Vagina (tissue), 2 donors: Measurements from ENCODE around the gene PTDSS2. TPM values are rescaled to one million over a fixed set of nuclear protein-coding genes. Genes with fewer than 3 reads are reported as not detected.

ENCODE experiments used
- DNase-seq, 2 donors: peaks; one replicate each; pipeline ENCODE4 v3.0.0-alpha.2; 2017; ENCODE audit errors: extremely low spot score in 2 of 2
- H3K27ac ChIP-seq: fragments of 200-600 bp; sonication (generic); one replicate; pipeline ENCODE4 v1.5.1; 2019
- H3K27me3 ChIP-seq: fragments of 200-600 bp; sonication (generic); one replicate; pipeline ENCODE4 v1.5.1; 2019
- H3K36me3 ChIP-seq, 2 donors: fragments of 200-600 bp; sonication (generic); one replicate each; pipeline ENCODE4 v1.5.1; 2017 to 2019
- H3K4me1 ChIP-seq: fragments of 200-600 bp; sonication (generic); one replicate; pipeline ENCODE4 v1.5.1; 2019
- H3K4me3 ChIP-seq, 2 donors: fragments of 200-600 bp; sonication (generic); 1 replicate in 1 of 2; 2 replicates in 1 of 2; pipeline ENCODE4 v1.5.1; 2016 to 2019
- H3K9me3 ChIP-seq: fragments of 200-600 bp; sonication (generic); one replicate; pipeline ENCODE4 v1.5.1; 2019
- CTCF ChIP-seq, 3 experiments: fragments of 450-650 bp in 2 of 3; fragments of 200-600 bp in 1 of 3; sonication (generic) in 1 of 3; IDR thresholded peaks; one replicate each; pipeline ENCODE4 v1.5.1; 2017 to 2019; ENCODE audit warnings: antibody characterized with exemption in 3 of 3, mild to moderate bottlenecking in 2 of 3, moderate library complexity in 2 of 3
- POLR2A ChIP-seq, 2 donors: fragments of 450-650 bp; IDR thresholded peaks; one replicate each; pipeline ENCODE4 v1.6.1; 2017; ENCODE audit warnings: antibody characterized with exemption in 2 of 2, mild to moderate bottlenecking in 2 of 2, moderate library complexity in 2 of 2
- POLR2AphosphoS5 ChIP-seq, 2 donors: sonication (generic); formaldehyde crosslinking; IDR thresholded peaks; one replicate each; pipeline ENCODE4 v1.9.0; 2017; ENCODE audit warnings: antibody characterized with exemption in 2 of 2, mild to moderate bottlenecking in 2 of 2, low read depth in 1 of 2; ENCODE audit not compliant: insufficient read depth in 1 of 2
- intact Hi-C: fragments of 100-400 bp; cut with DNase I; formaldehyde crosslinking; loops from one replicate; pipeline ENCODE4 v1.15.1; 2023
- total RNA-seq: library from RNA; depleted of rRNA; stranded (reverse); fragments of >200 nt; gene quantifications from one replicate; pipeline ENCODE4 v1.2.3, GENCODE V29; 2016

The PTDSS2 gene
- total RNA-seq, 1 donor from 2014 or later, result 36.1 TPM

- Histone ChIP-seq H3K9me3 (no peaks in the 10 kb centered on the region), H3K4me3 (peak overlapping the region; percentile 59 to 66), H3K27me3 (no peaks in the 10 kb centered on the region), H3K27ac (peak overlapping the region; percentile 83), H3K36me3 (peaks cover 0 to 3% of the 10 kb centered on the region in 2 donors), H3K4me1 (peaks cover 40% of the 10 kb centered on the region)
- TF ChIP-seq POLR2AphosphoS5 (IDR thresholded peaks at IDR 0.05; ENCODE audit: insufficient read depth in 1 of 2, low read depth in 1 of 2), result peak; percentile 77 to 99
- TF ChIP-seq CTCF (IDR thresholded peaks at IDR 0.05), result peak; percentile 69 to 89 (median 79)
- peak in 1 of 2 donors; percentile 76 for TF ChIP-seq POLR2A (IDR thresholded peaks at IDR 0.05)
- DNase-seq, result no peak
- intact Hi-C loops, result loop anchor here (10.0 kb wide), 1 partner anchor 193 kb away; no protein-coding TSS in a partner anchor
Observed at GRCh38 chr11:447923-448731, 2.0 kb upstream of the PTDSS2 start.

- H3K9me3 ChIP-seq, result no peaks in the 10 kb centered on the region
- H3K36me3 ChIP-seq, result peaks cover 0 to 14% of the 10 kb centered on the region in 2 donors
- no peak for TF ChIP-seq POLR2AphosphoS5 (IDR thresholded peaks at IDR 0.05; ENCODE audit: insufficient read depth in 1 of 2, low read depth in 1 of 2)
- peak in 1 of 3 experiments; percentile 9 for TF ChIP-seq CTCF (IDR thresholded peaks at IDR 0.05)
- intact Hi-C loops, result loop anchor here (5.0 kb wide), 1 partner anchor 51 kb away; no protein-coding TSS in a partner anchor
- H3K27me3 ChIP-seq, result no peaks in the 10 kb centered on the region
- peak overlapping the region; percentile 71 to 97 for H3K4me3 ChIP-seq
- no peak for DNase-seq
- H3K27ac ChIP-seq, result peak overlapping the region; percentile 83
- H3K4me1 ChIP-seq, result peaks cover 35% of the 10 kb centered on the region
Observed at GRCh38 chr11:450809-451451, 851 bp downstream of the PTDSS2 start.

- H3K27ac ChIP-seq, result peak overlapping the region; percentile 83
- H3K36me3 ChIP-seq, result peaks cover 0 to 14% of the 10 kb centered on the region in 2 donors
- intact Hi-C loops, result loop anchor here (5.0 kb wide), 1 partner anchor 51 kb away; no protein-coding TSS in a partner anchor
Observed at GRCh38 chr11:451738-452137, 1.7 kb downstream of the PTDSS2 start.

GRCh38 chr11:452203-452744 is 2.2 kb downstream of the PTDSS2 start:
- Histone ChIP-seq H3K4me1 (peaks cover 35% of the 10 kb centered on the region), H3K36me3 (peaks cover 0 to 14% of the 10 kb centered on the region in 2 donors), H3K9me3 (no peaks in the 10 kb centered on the region), H3K27ac (no peak overlapping the region), H3K27me3 (no peaks in the 10 kb centered on the region), H3K4me3 (no peak overlapping the region)
- intact Hi-C loops, result loop anchor here (5.0 kb wide), 1 partner anchor 50 kb away; no protein-coding TSS in a partner anchor
- no peak for TF ChIP-seq POLR2AphosphoS5 (IDR thresholded peaks at IDR 0.05; ENCODE audit: insufficient read depth in 1 of 2, low read depth in 1 of 2)
- TF ChIP-seq CTCF (IDR thresholded peaks at IDR 0.05), result no peak
- TF ChIP-seq POLR2A (IDR thresholded peaks at IDR 0.05), result no peak
- DNase-seq, result no peak

More at GRCh38 chr11:451738-452137, 1.7 kb downstream of the PTDSS2 start:
- Histone ChIP-seq H3K27me3 (no peaks in the 10 kb centered on the region), H3K4me3 (peak overlapping the region in 1 of 2 donors; percentile 71), H3K9me3 (no peaks in the 10 kb centered on the region), H3K4me1 (peaks cover 35% of the 10 kb centered on the region)
- no peak for DNase-seq
- TF ChIP-seq POLR2A (IDR thresholded peaks at IDR 0.05) (no peak), CTCF (IDR thresholded peaks at IDR 0.05) (no peak), POLR2AphosphoS5 (IDR thresholded peaks at IDR 0.05; ENCODE audit: insufficient read depth in 1 of 2, low read depth in 1 of 2) (no peak)
